GM21786 (cell line): ENCODE data around the gene ZDHHC24.
"Not testable (repeated sequence)": the region's sequence is repeated elsewhere in the genome, so short reads cannot be mapped to it uniquely, and the experiment has no call there.

Experiments
- ATAC-seq: cut with Tn5 transposase; IDR thresholded peaks from one replicate; pipeline ENCODE4 v1.9.1; 2021; ENCODE audit not compliant: unreplicated experiment

ZDHHC24 gene, protein sequence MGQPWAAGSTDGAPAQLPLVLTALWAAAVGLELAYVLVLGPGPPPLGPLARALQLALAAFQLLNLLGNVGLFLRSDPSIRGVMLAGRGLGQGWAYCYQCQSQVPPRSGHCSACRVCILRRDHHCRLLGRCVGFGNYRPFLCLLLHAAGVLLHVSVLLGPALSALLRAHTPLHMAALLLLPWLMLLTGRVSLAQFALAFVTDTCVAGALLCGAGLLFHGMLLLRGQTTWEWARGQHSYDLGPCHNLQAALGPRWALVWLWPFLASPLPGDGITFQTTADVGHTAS

DNA sequence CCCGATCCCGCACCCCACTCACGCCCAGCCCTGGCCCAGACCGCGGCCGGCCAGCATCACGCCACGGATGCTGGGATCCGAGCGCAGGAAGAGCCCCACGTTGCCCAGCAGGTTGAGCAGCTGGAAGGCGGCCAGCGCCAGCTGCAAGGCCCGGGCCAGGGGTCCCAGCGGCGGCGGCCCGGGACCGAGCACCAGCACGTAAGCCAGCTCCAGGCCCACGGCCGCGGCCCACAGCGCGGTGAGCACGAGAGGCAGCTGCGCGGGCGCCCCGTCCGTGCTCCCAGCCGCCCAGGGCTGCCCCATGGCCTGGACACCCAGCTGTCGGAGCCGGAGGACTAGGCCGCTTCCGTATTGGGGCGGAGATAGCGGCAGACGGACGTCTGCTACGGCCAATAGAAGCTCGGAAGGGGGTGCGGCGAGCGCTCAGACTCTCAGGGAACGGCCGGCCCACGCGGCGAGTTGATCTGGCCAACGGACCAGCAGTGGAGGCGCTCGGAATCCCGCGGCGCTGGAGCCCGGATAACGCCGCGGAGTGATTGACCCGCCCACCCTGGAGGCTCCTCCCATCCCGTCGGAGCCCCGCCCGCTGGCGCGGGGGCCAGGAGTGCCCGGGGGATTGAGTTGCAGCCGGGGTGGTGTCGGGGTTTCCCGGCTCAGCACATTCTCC lies at the start of gene ZDHHC24:
TSS of gene ZDHHC24 (minus strand) at position 348 of the 667 bp plus-strand sequence. CDS start at position 303, 45 bp downstream.
- peak; percentile 85 for ATAC-seq

DNA sequence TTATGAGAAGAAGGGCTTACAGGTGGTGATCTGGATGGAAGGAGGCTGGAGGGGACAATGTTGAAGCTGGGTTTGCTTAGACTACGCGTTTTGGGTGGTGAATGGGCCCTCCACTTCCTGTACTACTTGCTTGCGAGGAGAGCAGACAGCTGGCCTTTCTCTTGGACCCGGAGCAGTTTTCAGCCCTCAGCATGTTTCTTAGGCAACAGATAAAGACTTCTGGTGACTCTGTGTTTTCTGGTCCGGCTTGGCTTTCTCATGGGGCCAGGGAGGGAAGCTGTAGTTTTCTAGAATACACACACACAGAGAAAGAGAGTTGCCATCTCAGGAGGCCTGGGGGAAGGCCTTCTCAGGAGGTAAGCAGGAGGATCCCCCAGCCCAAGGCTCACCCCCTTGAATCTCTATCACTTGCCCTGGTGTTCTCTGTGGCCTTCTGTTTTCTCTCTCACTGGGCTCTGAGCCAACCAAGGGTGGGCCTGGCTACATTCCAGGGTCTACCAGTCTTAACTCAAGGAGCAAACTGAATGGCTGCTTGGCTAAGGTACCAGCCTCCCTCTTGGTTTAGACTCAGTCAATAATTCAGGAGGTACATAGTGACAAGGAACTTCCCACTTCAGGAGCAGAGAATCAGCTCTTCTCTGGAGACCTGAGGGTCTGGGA lies 49.5 kb upstream of the ZDHHC24 start:
- no peak for ATAC-seq

DNA sequence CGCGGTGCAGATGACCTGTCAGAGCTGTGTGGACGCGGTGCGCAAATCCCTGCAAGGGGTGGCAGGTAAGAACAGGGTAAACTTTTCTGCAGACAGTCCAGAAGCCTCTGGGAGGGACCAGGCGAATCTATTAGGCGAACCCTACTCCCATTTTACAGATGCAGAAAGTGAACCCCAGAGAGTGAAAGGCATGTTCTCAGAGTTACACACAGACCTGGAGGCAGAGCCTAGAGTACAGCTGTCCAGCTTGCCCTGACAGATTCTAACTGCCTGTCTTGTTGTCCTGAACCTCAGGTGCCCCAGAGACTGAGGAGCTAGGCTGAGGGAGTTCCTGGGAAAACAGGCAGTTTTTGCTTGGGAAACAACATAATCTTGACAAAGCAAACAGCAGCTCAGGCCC lies 47.8 kb upstream of the ZDHHC24 start:
- no peak for ATAC-seq

DNA sequence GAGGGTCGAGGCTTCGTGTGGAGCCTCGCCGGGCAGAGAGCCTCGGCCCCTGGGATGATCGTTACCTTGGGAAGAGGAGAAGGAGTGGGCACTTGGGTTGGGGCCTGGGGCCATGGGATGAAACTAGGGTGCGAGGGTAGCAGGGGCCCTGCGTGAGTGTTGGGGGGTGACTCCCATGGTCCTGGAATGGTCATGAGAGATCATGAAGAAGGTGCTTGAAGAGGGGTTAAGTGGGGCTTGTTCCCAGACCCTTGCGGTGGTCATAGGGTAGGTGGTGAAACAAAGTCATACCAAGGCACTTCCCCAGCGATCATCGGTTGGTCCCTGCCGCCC lies 47.4 kb upstream of the ZDHHC24 start:
- no peak for ATAC-seq

DNA sequence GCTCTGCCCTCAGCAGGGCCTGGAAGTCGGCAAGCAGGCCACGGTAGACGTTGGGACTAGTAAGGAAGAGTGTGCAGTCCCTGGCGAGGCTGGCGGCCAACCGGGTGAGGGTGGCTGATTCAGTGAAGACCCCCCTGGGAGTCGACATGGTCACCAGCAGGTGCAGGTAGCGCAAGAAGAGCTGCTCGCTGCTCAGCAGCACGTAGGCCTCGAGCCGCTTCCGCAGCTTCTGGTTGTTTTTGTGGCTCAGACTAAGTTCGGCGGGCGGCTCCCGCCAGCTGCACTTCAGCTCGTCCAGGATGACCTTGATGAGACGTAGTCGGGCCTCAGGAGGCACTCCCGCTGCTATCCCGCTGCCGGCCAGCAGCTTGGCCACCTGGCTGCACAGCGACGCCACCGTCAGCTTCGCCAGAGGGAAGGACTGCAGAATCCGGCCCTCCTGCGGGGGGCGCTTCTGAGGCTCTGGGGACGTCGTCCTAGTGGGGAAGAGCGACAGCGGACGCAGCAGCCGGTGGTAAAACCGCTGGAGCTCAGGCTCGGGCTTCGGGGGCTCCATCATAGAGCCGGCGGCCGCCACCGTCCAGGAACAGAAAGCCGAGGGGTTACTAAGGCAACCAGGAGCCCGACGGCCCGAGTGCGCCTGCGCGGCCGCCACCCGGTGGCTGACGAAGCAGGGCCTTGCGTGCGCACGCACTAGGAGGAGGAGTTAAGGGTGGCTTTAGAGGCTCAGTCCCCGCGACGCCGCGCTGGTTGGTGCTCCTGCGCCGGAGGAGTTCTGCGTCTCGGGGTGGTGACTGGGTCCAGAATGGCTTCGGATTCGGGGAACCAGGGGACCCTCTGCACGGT lies 46.8 kb upstream of the ZDHHC24 start, which contains the start of the genes CCDC87 and CCS:
TSS of gene CCDC87 (minus strand) at position 607 of the 846 bp plus-strand sequence. CDS start at position 559, 48 bp downstream.
TSS of gene CCS (plus strand) at position 729 of the 846 bp plus-strand sequence. CDS start at position 806, 77 bp downstream.
- ATAC-seq = peak; percentile 86

DNA sequence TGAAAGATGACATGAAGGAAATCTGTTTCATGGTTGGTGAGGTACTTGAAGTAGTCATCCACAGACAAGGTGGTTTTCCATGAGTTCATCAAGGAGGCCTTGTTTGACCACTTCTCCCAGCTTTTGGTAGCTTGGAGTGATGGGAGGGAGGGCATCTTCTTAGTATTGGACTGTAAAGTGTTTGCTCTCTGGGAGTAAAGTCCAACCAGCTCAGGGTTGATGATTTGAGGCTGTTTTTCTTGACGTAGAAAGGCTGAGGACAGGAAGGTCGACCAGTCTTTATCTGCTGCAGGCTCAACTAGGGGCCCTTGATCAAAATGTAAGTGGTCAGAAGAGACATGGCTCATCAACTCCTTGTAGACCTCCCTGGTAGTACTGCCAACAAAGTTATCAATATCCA lies 45.3 kb upstream of the ZDHHC24 start:
- ATAC-seq = no peak

DNA sequence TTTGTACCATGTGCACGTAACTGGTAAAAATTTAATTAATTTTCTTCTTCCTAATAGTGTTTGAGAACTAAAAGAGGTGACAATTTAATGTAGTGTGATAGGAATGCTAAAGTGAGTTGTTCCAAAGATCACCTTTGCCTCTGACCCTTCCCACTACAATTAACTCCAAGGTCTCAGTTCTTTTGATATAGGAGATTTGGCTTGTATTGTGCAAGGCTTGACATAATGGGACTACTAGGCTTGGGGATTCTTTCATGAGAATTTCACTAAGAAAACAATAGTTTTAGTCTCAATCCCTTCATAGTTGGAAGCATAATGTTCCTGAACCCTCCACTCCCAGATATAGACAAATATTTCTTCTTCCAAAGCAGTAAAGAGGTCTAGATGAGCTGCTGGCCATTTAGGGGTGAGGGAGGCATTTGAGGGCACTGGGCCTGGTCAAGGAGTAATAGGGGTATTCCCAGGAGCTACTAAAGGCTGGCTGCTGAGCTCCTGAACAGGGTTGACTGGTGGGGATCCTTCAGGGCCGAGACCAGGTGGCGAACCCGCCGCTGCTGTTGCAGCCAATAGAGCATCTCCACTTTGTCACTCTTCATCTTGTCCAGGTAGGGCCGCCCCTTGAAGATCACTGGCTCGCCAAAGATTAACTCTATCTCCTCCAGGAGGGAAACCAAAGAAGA lies 44.3 kb upstream of the ZDHHC24 start:
- ATAC-seq = no peak

DNA sequence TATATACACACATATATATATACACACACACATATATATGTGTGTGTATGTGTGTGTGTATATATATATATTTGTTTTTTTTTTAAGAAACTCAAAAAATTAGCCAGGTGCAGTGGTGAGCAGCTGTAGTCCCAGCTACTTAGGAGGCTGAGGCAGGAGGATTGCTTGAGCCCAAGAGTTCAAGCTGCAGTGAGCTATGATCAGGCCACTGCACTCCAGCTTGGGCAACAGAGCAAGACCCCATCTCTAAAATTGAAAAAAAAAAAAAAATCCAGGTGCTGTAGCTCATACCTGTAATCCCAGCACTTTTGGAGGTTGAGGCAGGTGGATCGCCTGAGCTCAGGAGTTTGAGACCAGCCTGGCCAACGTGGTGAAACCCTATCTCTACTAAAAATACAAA lies 43.5 kb upstream of the ZDHHC24 start:
- not testable (repeated sequence) for ATAC-seq

DNA sequence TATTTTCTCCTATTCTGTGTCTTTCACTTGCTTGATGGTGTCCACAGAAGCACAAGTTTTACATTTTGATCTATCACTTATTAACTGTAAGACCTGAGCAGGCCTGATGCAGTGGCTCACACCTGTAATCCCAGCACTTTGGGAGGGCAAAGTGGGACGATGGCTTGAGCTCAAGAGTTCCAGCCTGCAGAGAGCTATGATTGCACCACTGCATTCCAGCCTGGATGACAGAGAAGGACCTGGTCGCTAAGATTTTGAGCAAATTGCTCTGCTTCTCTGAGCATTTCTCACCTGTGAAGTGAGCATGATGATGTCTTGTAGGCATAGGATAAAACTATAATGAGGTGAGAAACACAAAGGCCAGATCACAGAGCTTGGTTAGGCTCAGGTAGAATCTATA lies 40.3 kb upstream of the ZDHHC24 start:
- ATAC-seq = no peak

DNA sequence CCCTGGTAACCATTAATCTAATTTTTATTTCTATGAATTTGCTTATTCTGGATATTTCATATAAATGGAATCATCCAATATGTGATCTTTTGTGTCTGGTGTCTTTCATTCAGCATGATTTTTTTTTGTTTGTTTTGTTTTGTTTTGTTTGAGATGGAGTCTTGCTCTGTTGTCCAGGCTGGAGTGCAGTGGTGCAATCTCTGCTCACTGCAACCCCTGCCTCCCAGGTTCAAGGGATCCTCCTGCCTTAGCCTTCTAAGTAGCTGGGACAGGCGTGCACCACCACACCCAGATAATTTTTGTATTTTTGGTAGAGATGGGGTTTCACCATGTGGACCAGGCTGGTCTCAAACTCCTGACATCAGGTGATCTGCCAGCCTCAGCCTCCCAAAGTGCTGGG lies 39.6 kb upstream of the ZDHHC24 start:
- ATAC-seq = not testable (repeated sequence)

DNA sequence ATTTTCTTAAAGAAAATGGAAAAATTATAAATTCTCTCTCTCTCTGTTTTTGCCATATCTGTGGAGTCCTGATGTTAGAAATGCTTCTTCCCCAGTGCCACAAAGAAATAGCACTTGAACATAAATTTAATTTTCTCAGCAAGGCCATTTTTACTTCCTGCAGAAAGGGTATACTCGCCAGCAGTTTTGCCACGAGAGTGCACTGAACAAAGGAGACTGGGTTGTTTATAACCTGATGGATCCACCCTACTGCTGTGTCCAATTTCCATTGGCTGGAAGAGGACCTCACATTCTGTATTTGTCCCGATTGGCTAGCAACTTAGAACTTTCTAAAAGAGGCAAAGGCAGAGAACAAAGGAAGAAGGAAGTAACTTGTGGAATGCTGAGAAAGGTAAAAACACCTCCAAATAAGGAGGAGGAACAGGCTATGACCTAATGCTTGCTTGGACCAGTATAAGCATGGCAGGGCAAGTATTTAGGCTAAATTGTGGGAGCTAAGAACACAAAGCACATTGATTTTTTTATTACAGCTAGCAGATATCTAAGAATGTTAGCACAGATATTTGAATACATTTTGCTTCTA lies 36.8 kb upstream of the ZDHHC24 start:
- not testable (repeated sequence) for ATAC-seq

DNA sequence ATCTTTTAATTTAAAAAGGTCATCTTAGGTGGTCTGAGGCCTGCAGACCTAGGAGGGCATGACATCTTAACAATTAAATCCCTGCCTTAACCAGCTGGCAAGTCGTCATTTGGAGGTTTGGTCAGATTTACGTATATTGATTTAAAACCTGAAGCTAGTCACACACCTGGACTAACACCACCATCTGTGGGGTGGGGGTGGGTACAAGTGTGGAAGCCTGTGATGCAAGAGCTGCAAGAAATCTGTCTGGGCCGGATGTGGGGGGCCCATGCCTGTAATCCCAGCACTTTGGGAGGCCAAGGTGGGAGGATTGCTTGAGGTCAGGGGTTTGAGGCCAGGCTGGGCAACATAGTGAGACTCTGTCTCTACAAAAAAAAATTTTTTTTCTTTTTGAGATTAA lies 35.4 kb upstream of the ZDHHC24 start:
- no peak for ATAC-seq

DNA sequence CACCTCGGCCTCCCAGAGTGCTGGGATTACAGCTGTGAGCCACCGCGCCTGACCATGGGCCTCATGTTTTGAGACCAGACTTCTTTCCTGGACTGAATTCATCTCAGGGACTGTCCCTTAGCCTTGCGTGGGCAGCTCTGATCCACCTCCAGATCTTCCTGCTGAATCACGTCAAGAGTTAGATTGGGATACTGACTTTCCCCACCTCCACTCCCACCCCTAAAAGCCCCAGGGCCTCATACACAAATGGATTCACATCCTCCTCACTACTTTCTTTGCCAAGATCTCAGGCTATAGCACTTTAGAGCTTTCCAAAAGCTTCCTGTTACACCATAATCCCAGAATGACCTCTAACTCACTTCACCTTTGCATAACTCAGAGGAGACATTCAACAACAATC lies 35.0 kb upstream of the ZDHHC24 start:
- no peak for ATAC-seq

DNA sequence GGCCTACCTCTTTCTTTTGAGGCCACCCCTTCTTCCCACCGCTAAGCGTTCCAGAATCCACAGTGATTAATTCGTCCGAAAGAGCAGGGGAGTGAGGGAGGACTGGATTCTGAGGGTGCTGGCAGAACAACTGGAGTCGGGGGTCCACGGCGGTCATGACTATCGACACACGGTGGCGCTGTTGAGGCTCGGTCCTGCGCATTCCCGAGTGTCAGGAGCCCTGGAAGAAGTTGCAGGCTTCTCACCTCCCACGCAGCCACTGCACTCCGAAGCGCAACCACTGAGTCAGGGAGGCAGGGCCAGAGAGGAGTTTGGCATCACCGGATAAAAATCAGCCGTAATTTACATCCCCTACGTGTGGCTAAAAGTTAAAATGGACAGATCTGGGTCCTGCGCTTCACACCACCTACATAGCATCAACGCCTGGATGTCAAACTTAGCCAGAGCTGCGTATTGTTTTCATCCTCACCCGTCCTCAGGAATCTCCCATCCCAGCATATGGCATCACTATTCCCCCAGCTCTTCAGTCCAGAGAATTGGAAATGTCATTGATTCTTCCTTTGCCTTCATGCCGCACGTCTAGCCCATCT lies 33.3 kb upstream of the ZDHHC24 start:
- no peak for ATAC-seq

DNA sequence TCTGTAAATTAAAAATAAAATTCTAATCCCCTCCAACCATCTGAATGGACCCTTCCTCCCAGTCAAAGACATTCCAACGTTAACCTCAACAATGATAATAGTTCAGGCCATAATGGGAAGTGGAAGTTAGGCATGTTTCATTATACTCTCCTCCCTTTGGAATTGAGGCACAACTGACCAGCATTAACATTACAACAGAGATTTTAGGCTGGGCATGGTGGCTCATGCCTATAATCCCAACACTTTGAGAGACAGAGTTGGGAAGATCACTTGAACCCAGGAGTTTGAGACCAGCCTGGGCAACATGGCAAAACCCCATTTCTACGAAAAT lies 25.0 kb upstream of the ZDHHC24 start:
- ATAC-seq = no peak

DNA sequence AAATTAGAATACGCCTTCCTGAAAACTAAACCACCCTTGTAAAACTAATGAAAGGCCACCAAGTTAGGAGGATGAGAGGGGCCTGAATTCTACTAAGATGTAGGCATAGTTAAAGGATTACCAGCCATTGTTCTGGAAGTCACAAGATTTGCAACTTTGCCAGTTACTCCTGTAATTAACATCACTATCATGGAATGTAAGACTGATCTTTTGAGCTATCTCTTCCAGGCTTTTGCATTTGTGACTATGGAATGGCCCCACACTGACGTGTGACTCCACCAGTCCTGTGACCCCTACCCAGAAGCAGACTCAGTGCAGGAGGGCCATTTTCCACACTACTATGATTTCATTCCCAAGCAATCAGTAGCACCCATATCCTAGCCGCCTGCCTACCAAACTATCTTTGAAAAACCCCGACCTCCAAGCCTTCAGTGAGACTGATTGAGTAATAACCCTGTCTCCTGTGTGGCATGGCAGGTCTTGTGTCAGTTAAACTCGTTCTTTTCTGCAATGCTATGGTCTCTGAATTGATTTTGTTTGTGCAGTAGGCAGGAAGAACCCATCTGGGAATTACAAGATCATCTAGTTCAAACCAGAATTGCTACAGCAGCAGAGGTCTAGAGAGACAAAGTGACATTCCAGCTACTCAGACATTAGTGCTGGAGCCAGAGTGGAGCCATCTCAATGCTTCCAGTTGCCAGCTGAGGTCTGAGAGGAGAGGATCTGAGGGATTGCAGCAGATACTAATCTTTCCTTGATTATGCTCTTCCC lies 24.4 kb upstream of the ZDHHC24 start:
- no peak for ATAC-seq

DNA sequence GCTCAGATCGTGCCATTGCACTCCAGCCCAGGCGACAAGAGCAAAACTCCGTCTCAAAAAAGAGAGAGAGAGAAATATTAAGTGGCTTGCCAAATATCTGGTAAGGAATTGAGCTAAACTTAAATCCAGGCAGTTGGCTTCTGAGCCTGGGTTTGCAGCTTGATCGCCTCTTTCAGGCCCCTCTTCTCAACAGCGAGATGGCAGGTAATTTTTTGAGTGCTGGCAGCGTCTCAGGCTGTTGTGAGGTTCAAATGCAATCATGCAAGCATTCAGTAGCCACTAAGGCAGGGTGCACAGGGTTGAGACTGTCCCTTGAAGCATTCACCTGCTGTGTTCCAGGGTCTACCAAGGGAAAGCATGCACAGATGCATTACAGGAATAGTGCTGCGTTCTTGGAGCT lies 23.2 kb upstream of the ZDHHC24 start:
- no peak for ATAC-seq

DNA sequence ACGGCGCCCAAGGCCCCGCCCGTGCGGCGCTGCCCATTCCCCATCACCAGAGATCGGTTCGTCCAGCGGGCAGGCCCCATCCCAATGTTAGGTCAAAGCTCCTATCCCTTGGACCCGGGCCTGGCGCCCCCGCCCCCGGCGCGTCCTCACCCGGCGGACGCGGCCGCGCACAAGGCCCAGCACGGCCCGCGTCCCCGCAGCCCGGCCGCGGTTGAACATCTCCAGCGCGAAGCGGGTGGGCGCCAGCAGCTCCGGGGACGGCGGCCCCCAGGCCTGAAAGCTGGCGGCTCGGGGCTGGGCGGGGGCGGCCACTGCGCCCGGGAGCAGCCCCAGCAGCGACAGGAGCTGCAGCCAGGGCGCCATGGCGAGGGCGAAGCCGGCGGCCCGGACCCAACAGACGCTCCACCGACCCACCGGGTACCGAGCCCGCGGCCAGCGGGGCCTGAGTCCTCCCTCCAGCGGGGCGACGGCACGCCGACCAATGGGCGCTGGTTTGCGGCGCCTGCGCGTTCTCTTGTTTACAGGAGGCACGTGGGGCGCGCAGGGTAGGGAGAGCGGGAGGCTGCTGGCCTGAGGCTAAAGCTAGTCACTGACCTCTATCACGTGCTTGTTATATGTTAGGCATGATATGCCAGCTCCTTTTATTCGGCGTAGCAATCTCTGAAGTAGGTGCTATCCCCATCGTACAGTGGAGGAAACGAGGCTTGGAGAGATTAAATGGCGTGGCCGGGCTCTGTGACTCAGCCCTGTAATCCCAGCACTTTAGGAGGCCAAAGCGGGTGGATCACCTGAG lies 22.5 kb upstream of the ZDHHC24 start, which contains the start of gene CTSF:
TSS of gene CTSF (minus strand) at position 483 of the 793 bp plus-strand sequence. CDS start at position 363, 120 bp downstream.
- ATAC-seq = no peak
